ENCODE results near the gene PSMC3. TPM values are rescaled to one million over a fixed set of nuclear protein-coding genes. Genes with fewer than 3 reads are reported as not detected.

Gene PSMC3
- total and polyA plus RNA-seq, 2 of the 13 experiments (the other 11 are each of a cell fraction or from before 2014, with no cell fraction given), result 75.8 to 214 TPM

DNA sequence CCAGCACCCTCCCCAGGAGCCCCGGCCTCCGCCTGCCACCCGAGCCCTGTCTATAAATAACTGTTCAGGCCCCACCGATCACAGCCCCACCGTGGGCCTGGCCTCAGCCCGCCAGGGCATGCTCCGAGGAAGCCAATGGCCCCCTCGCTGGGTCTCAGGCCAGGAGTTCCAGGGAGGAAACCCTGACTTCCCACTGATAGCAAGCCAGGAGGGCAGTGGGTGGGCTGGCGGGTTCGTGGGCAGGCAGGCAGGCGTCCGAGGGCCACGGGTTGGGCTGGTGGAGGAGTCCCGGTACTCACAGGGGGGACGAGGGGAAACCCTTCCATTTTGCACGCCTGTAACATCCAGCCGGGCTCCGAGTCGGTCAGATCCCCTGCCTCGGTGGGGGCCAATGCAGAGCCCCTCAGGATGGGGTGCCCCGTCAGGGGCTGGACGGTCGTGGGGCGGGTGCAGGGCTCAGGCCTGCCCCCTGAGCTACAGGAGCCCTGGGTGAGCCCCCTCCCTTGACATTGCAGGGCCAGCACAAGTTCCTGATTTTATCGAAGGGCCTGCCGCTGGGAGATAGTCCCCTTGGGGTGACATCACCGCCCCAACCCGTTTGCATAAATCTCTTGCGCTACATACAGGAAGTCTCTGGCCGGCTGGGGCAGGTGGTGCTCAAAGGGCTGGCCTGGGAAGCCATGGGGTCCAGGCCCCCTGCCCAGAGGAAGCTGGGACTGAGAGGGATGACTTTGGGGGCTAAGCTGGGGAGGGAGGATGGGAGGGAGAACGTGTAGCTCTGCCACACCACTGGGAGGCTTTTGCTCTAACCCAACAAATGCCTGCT lies 48.0 kb downstream of the PSMC3 start, which contains the start of gene SPI1 (continued):
- TF ChIP-seq, protein P1, sequence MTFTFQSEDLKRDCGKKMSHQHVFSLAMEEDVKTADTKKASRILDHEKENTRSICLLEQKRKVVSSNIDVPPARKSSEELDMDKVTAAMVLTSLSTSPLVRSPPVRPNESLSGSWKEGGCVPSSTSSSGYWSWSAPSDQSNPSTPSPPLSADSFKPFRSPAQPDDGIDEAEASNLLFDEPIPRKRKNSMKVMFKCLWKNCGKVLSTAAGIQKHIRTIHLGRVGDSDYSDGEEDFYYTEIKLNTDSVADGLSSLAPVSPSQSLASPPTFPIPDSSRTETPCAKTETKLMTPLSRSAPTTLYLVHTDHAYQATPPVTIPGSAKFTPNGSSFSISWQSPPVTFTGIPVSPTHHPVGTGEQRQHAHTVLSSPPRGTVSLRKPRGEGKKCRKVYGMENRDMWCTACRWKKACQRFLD (CRISPR knock-in tag; IDR thresholded peaks at IDR 0.05; ENCODE audit: borderline replicate concordance), result no peak
- no peak for TF ChIP-seq ZNF615 (CRISPR knock-in tag; IDR thresholded peaks at IDR 0.05; ENCODE audit: borderline replicate concordance)
- no peak for TF ChIP-seq CHD4 (IDR thresholded peaks at IDR 0.05; ENCODE audit: borderline replicate concordance, low read length)
- TF ChIP-seq PTBP1 (IDR thresholded peaks at IDR 0.05; ENCODE audit: low read depth, low read length, poor library complexity, severe bottlenecking), result no peak
- no peak for TF ChIP-seq ZSCAN12 (CRISPR knock-in tag; IDR thresholded peaks at IDR 0.05)
- TF ChIP-seq, protein P2, sequence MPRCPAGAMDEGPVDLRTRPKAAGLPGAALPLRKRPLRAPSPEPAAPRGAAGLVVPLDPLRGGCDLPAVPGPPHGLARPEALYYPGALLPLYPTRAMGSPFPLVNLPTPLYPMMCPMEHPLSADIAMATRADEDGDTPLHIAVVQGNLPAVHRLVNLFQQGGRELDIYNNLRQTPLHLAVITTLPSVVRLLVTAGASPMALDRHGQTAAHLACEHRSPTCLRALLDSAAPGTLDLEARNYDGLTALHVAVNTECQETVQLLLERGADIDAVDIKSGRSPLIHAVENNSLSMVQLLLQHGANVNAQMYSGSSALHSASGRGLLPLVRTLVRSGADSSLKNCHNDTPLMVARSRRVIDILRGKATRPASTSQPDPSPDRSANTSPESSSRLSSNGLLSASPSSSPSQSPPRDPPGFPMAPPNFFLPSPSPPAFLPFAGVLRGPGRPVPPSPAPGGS (CRISPR knock-in tag; IDR thresholded peaks at IDR 0.05), result no peak

DNA sequence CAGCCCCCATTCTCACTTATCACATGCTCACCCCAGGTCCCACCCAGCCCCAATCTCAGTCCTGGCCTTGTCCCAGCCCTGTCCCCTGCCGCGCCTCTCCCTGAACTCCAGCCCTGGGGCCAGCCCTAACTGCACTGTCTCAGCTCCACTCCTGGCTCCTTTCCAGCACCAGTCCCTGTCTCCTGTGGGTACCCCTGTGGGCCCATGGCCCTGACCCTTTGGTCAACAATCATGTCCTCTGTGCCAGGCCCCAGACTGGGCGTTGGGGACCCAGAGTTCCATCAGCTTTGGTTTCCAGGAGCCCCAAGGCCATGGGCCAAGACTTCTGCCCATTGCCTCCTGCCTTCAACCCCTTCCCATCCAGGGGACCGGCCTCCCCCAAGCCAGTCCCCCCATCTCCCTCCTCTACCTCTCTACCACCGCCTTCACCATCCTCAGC lies 48.6 kb downstream of the PSMC3 start:
- BruUV-seq (replicated peaks), result no TSS peak
- Histone ChIP-seq H3K4me2 (ENCODE audit: low read depth, low read length) (no peak overlapping the region), H3K9ac (ENCODE audit: insufficient read depth, low read depth, low read length) (no peak overlapping the region), H3K9me3 (ENCODE audit: low read length) (no peaks in the 10 kb centered on the region), H2AFZ (ENCODE audit: low read length) (no peak overlapping the region), H3K79me2 (ENCODE audit: insufficient read depth, low read length) (no peaks in the 10 kb centered on the region), H3K4me3 (replicated peaks in 1 of 3; ENCODE audit: insufficient read depth in 1 of 3, low read depth in 2 of 3, low read length in 3 of 3) (no peak overlapping the region), H4K20me1 (ENCODE audit: insufficient read depth, low read length) (no peaks in the 10 kb centered on the region), H3K36me3 (replicated peaks in 1 of 2; ENCODE audit: control insufficient read depth in 1 of 2, insufficient read depth in 2 of 2, low read length in 2 of 2) (no peaks in the 10 kb centered on the region), H3K4me1 (ENCODE audit: insufficient read depth, low read length) (peaks cover 12% of the 10 kb centered on the region; the same call in 1 of the 2 replicates), H3K27me3 (ENCODE audit: control insufficient read depth in 1 of 2, insufficient read depth in 2 of 2, low read length in 2 of 2) (peaks cover 2 to 4% of the 10 kb centered on the region in 2 experiments; a peak in 1 of 5 replicates), H3K27ac (ENCODE audit: extremely low read length, insufficient read depth, low read length) (no peak overlapping the region)
- CTCF ChIA-PET (ENCODE audit: low intra/inter-chr PET ratio, low total read pairs), result no interaction called here
- in situ Hi-C loops (cut with HindIII; ENCODE audit: extremely low pct_ligation_motif_present, low pct_unique_long_range_greater_than_20kb), result loop anchor here (10.0 kb wide), 1 partner anchor 77 kb away; no protein-coding TSS in a partner anchor
- POLR2A ChIA-PET, result no interaction called here
- TF ChIP-seq SMAD1 (CRISPR knock-in tag; IDR thresholded peaks at IDR 0.05; ENCODE audit: borderline replicate concordance, low read depth), result no peak
- TF ChIP-seq, protein P3, sequence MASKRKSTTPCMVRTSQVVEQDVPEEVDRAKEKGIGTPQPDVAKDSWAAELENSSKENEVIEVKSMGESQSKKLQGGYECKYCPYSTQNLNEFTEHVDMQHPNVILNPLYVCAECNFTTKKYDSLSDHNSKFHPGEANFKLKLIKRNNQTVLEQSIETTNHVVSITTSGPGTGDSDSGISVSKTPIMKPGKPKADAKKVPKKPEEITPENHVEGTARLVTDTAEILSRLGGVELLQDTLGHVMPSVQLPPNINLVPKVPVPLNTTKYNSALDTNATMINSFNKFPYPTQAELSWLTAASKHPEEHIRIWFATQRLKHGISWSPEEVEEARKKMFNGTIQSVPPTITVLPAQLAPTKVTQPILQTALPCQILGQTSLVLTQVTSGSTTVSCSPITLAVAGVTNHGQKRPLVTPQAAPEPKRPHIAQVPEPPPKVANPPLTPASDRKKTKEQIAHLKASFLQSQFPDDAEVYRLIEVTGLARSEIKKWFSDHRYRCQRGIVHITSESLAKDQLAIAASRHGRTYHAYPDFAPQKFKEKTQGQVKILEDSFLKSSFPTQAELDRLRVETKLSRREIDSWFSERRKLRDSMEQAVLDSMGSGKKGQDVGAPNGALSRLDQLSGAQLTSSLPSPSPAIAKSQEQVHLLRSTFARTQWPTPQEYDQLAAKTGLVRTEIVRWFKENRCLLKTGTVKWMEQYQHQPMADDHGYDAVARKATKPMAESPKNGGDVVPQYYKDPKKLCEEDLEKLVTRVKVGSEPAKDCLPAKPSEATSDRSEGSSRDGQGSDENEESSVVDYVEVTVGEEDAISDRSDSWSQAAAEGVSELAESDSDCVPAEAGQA (IDR thresholded peaks at IDR 0.05; ENCODE audit: low read depth), result no peak
- TF ChIP-seq, protein P3 (CRISPR knock-in tag; IDR thresholded peaks at IDR 0.05; ENCODE audit: borderline replicate concordance), result no peak
- TF ChIP-seq TARDBP (CRISPR knock-in tag; IDR thresholded peaks at IDR 0.05), result no peak
- no peak for TF ChIP-seq ZNF776 (CRISPR knock-in tag; IDR thresholded peaks at IDR 0.05)
- intact Hi-C loops (cut with micrococcal nuclease; ENCODE audit: unreplicated experiment), result no loop called here
- peak; percentile 20; the same call in 2 of the 3 replicates for ATAC-seq
- no peak for DNase-seq (ENCODE audit: low spot score)
- 12% methylated on average over 5 of the region's 5 CpGs for WGBS (ENCODE audit: low lambda C conversion rate)
- no peak for FAIRE-seq
